Effector CD4-positive, alpha-beta T cell (primary cell): Measurements from ENCODE around the gene FOXRED2.
"Not testable (repeated sequence)": the region's sequence is repeated elsewhere in the genome, so short reads cannot be mapped to it uniquely, and the experiment has no call there.

Experiments used
- DNase-seq: peaks from one replicate; pipeline ENCODE4 v3.0.0-alpha.2; 2020

Gene FOXRED2

GRCh38 chr22:36469094-36469710 is 37.6 kb downstream of the FOXRED2 start:
- no peak for DNase-seq

GRCh38 chr22:36467946-36468345 is 38.9 kb downstream of the FOXRED2 start:
- DNase-seq: no peak

- DNase-seq: no peak
Measured at GRCh38 chr22:36467042-36467810, 39.6 kb downstream of the FOXRED2 start.

- no peak for DNase-seq
Measured at GRCh38 chr22:36466258-36466657, 40.6 kb downstream of the FOXRED2 start.

GRCh38 chr22:36465232-36466021 is 41.4 kb downstream of the FOXRED2 start:
- DNase-seq: no peak

- DNase-seq: no peak
Measured at GRCh38 chr22:36464715-36465231, 42.1 kb downstream of the FOXRED2 start.

- DNase-seq: no peak
Measured at GRCh38 chr22:36463783-36464184, 43.1 kb downstream of the FOXRED2 start.

GRCh38 chr22:36461665-36462649 is 44.9 kb downstream of the FOXRED2 start:
- no peak for DNase-seq

GRCh38 chr22:36460202-36460601 is 46.6 kb downstream of the FOXRED2 start:
- DNase-seq: no peak

- no peak for DNase-seq
Measured at GRCh38 chr22:36457688-36458450, 49.0 kb downstream of the FOXRED2 start.

- no peak for DNase-seq
Measured at GRCh38 chr22:36456464-36456845, 50.4 kb downstream of the FOXRED2 start.

GRCh38 chr22:36455571-36456463 is 51.0 kb downstream of the FOXRED2 start:
- no peak for DNase-seq

- peak; percentile 94 for DNase-seq
Measured at GRCh38 chr22:36454916-36455570, 51.8 kb downstream of the FOXRED2 start.

- DNase-seq: no peak
Measured at GRCh38 chr22:36453855-36454378, 52.9 kb downstream of the FOXRED2 start.

- DNase-seq: not testable (repeated sequence)
Measured at GRCh38 chr22:36452978-36453607, 53.7 kb downstream of the FOXRED2 start.

GRCh38 chr22:36452250-36452977 is 54.4 kb downstream of the FOXRED2 start:
- DNase-seq: no peak

GRCh38 chr22:36450923-36451322 is 55.9 kb downstream of the FOXRED2 start:
- not testable (repeated sequence) for DNase-seq

GRCh38 chr22:36449596-36450175 is 57.2 kb downstream of the FOXRED2 start:
- no peak for DNase-seq
